ENCODE results near the gene SMYD4. TPM values are rescaled to one million over a fixed set of nuclear protein-coding genes. Genes with fewer than 3 reads are reported as not detected.

SMYD4 gene
- total RNA-seq (2012; rRNA removed), result 7.6 and 9.6 TPM in 2 replicates

DNA sequence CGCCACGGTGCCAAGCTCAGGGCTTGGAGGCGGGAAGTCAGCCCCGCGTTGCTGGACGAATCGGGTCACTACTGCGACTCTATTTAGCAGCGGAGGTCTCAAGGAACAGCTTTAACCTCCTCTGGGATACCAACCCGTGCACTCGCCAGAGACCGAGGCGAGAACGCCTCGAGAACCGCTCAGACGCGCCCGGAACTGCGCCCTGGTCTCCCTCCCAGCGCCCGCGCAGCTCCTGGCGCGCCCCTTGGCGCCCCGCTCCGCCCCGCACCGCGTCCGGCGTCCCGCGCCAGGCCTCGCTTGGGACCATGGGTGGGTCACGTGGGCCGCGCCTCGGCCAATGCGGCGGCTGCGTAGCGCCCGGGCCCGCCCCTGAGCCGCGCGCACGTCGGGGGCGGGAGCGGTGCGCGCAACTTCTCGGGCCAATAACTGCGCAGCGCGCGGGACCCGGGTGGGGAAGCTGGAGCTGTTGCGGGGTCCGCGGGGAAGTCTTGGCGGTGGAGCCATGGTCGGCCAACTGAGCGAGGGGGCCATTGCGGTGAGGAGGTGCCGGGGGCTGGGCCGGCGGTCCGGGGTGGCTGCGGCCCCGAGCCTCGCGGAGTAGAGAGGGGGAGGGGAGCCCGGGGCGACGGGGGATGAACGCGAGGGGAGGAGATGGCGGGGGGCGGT lies at the start of gene SMYD4, which contains the start of gene RPA1:
Gene SMYD4 (minus strand): TSS at position 311 of the 666 bp plus-strand sequence. CDS start 1,908 bp downstream, outside the sequence.
Gene RPA1 (plus strand): TSS at position 414 of the 666 bp plus-strand sequence. CDS start 89 bp downstream, at position 503.
- peaks cover 14% of the 10 kb centered on the region for H3K4me1 ChIP-seq (ENCODE audit: control insufficient read depth, insufficient read depth, low read length)
- peaks cover 6% of the 10 kb centered on the region for H3K36me3 ChIP-seq (ENCODE audit: insufficient read depth, low read length)
- H3K4me3 ChIP-seq (ENCODE audit: low read length), result peak within 1 kb of the TSS; percentile 96
- no peaks in the 10 kb centered on the region for H3K27me3 ChIP-seq (ENCODE audit: control insufficient read depth, insufficient read depth, low read length)
- H3K9ac ChIP-seq (ENCODE audit: low read depth, low read length), result peak within 1 kb of the TSS; percentile 87
- peak within 1 kb of the TSS; percentile 87 for H3K4me2 ChIP-seq (ENCODE audit: low read length)
- H3K9me3 ChIP-seq (replicated peaks; ENCODE audit: low read length), result no peaks in the 10 kb centered on the region

- Histone ChIP-seq H3K4me1 (ENCODE audit: control insufficient read depth, insufficient read depth, low read length) (no peaks in the 10 kb centered on the region), H3K9ac (ENCODE audit: low read depth, low read length) (no peak overlapping the region), H3K9me3 (replicated peaks; ENCODE audit: low read length) (no peaks in the 10 kb centered on the region), H3K4me3 (ENCODE audit: low read length) (no peak overlapping the region), H3K27me3 (ENCODE audit: control insufficient read depth, insufficient read depth, low read length) (no peaks in the 10 kb centered on the region), H3K36me3 (ENCODE audit: insufficient read depth, low read length) (peaks cover 46% of the 10 kb centered on the region), H3K4me2 (ENCODE audit: low read length) (no peak overlapping the region)
Observed at GRCh38 chr17:1878419-1879121, 48.9 kb upstream of the SMYD4 start.

DNA sequence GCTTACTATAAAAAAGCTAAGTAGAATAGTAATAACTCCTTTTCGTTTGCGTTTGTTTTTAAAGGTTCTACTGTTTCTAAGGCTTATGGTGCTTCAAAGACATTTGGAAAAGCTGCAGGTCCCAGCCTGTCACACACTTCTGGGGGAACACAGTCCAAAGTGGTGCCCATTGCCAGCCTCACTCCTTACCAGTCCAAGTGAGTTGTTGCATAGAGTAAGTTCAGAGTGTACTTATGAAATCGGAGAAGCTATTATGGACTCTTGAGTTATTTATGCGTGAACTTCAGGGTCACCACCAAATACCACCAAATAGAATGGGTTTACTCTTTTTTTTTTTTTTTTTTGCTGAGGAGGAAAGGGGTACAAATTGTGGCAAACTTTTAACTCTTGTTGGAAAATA lies 45.9 kb upstream of the SMYD4 start:
- Histone ChIP-seq H3K4me3 (ENCODE audit: low read length) (no peak overlapping the region), H3K4me2 (ENCODE audit: low read length) (no peak overlapping the region), H3K9me3 (replicated peaks; ENCODE audit: low read length) (no peaks in the 10 kb centered on the region), H3K36me3 (ENCODE audit: insufficient read depth, low read length) (peaks cover 57% of the 10 kb centered on the region), H3K27me3 (ENCODE audit: control insufficient read depth, insufficient read depth, low read length) (no peaks in the 10 kb centered on the region), H3K4me1 (ENCODE audit: control insufficient read depth, insufficient read depth, low read length) (no peaks in the 10 kb centered on the region), H3K9ac (ENCODE audit: low read depth, low read length) (no peak overlapping the region)

DNA sequence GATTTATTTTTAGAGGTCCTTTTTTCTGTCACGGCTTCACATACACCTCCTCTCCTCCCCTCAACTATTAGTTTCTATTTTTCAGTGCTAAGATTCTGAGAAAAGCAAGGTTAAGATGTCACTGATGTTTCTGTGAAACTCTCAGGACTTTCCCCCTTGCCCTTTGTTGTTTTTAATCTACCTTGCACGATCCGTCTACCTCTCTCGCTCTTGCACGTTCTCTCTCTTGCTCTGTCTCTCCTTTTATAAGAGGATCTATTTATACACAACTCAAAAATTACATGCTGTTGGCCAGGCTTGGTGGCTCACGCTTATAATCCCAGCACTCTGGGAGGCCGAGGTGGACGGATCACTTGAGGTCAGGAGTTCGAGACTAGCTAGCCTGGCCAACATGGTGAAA lies 43.7 kb upstream of the SMYD4 start:
- Histone ChIP-seq H3K9me3 (replicated peaks; ENCODE audit: low read length) (no peaks in the 10 kb centered on the region), H3K36me3 (ENCODE audit: insufficient read depth, low read length) (peaks cover 38% of the 10 kb centered on the region), H3K4me1 (ENCODE audit: control insufficient read depth, insufficient read depth, low read length) (no peaks in the 10 kb centered on the region), H3K4me3 (ENCODE audit: low read length) (no peak overlapping the region), H3K4me2 (ENCODE audit: low read length) (no peak overlapping the region), H3K27me3 (ENCODE audit: control insufficient read depth, insufficient read depth, low read length) (no peaks in the 10 kb centered on the region), H3K9ac (ENCODE audit: low read depth, low read length) (no peak overlapping the region)

- no peak overlapping the region for H3K4me3 ChIP-seq (ENCODE audit: low read length)
- no peaks in the 10 kb centered on the region for H3K4me1 ChIP-seq (ENCODE audit: control insufficient read depth, insufficient read depth, low read length)
- no peak overlapping the region for H3K9ac ChIP-seq (ENCODE audit: low read depth, low read length)
- no peaks in the 10 kb centered on the region for H3K9me3 ChIP-seq (replicated peaks; ENCODE audit: low read length)
- H3K36me3 ChIP-seq (ENCODE audit: insufficient read depth, low read length), result peaks cover 36% of the 10 kb centered on the region
- H3K27me3 ChIP-seq (ENCODE audit: control insufficient read depth, insufficient read depth, low read length), result no peaks in the 10 kb centered on the region
- H3K4me2 ChIP-seq (ENCODE audit: low read length), result no peak overlapping the region
Observed at GRCh38 chr17:1872976-1873375, 43.3 kb upstream of the SMYD4 start.

GRCh38 chr17:1872254-1872653 lies 42.6 kb upstream of the SMYD4 start:
- Histone ChIP-seq H3K9me3 (replicated peaks; ENCODE audit: low read length) (no peaks in the 10 kb centered on the region), H3K4me3 (ENCODE audit: low read length) (no peak overlapping the region), H3K9ac (ENCODE audit: low read depth, low read length) (no peak overlapping the region), H3K4me1 (ENCODE audit: control insufficient read depth, insufficient read depth, low read length) (no peaks in the 10 kb centered on the region), H3K27me3 (ENCODE audit: control insufficient read depth, insufficient read depth, low read length) (no peaks in the 10 kb centered on the region), H3K4me2 (ENCODE audit: low read length) (no peak overlapping the region), H3K36me3 (ENCODE audit: insufficient read depth, low read length) (peaks cover 35% of the 10 kb centered on the region)

DNA sequence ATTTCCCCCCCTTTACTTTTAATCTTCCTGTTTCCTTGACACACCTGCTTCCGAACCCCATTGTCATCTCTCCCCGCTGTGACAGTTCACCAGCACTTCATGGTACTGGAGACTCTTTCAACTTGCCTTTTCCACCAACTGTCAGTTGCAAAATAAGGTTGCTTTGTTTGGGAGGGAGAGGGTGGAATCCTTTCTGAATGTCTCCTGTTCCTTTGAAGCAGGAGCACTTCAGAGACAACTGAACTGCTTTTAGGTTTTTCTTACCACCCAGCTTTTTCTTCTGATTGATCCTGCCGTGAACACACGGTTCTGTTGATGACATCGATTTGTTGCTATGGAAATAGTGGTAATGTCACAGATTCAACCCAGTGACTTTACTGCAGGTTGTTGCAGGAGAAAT lies 42.1 kb upstream of the SMYD4 start:
- Histone ChIP-seq H3K9me3 (replicated peaks; ENCODE audit: low read length) (no peaks in the 10 kb centered on the region), H3K4me2 (ENCODE audit: low read length) (no peak overlapping the region), H3K36me3 (ENCODE audit: insufficient read depth, low read length) (peaks cover 30% of the 10 kb centered on the region), H3K9ac (ENCODE audit: low read depth, low read length) (no peak overlapping the region), H3K4me1 (ENCODE audit: control insufficient read depth, insufficient read depth, low read length) (no peaks in the 10 kb centered on the region), H3K27me3 (ENCODE audit: control insufficient read depth, insufficient read depth, low read length) (no peaks in the 10 kb centered on the region), H3K4me3 (ENCODE audit: low read length) (no peak overlapping the region)

- Histone ChIP-seq H3K9ac (ENCODE audit: low read depth, low read length) (no peak overlapping the region), H3K4me2 (ENCODE audit: low read length) (no peak overlapping the region), H3K9me3 (replicated peaks; ENCODE audit: low read length) (no peaks in the 10 kb centered on the region), H3K27me3 (ENCODE audit: control insufficient read depth, insufficient read depth, low read length) (no peaks in the 10 kb centered on the region), H3K4me3 (ENCODE audit: low read length) (no peak overlapping the region), H3K4me1 (ENCODE audit: control insufficient read depth, insufficient read depth, low read length) (no peaks in the 10 kb centered on the region), H3K36me3 (ENCODE audit: insufficient read depth, low read length) (peaks cover 24% of the 10 kb centered on the region)
Observed at GRCh38 chr17:1870592-1870991, 40.9 kb upstream of the SMYD4 start.

- no peaks in the 10 kb centered on the region for H3K9me3 ChIP-seq (replicated peaks; ENCODE audit: low read length)
- H3K4me2 ChIP-seq (ENCODE audit: low read length), result no peak overlapping the region
- H3K36me3 ChIP-seq (ENCODE audit: insufficient read depth, low read length), result peaks cover 13% of the 10 kb centered on the region
- no peak overlapping the region for H3K9ac ChIP-seq (ENCODE audit: low read depth, low read length)
- no peaks in the 10 kb centered on the region for H3K4me1 ChIP-seq (ENCODE audit: control insufficient read depth, insufficient read depth, low read length)
- no peak overlapping the region for H3K4me3 ChIP-seq (ENCODE audit: low read length)
- no peaks in the 10 kb centered on the region for H3K27me3 ChIP-seq (ENCODE audit: control insufficient read depth, insufficient read depth, low read length)
Observed at GRCh38 chr17:1868090-1868489, 38.4 kb upstream of the SMYD4 start.

- Histone ChIP-seq H3K9ac (ENCODE audit: low read depth, low read length) (no peak overlapping the region), H3K4me1 (ENCODE audit: control insufficient read depth, insufficient read depth, low read length) (no peaks in the 10 kb centered on the region), H3K36me3 (ENCODE audit: insufficient read depth, low read length) (peaks cover 8% of the 10 kb centered on the region), H3K4me2 (ENCODE audit: low read length) (no peak overlapping the region), H3K4me3 (ENCODE audit: low read length) (no peak overlapping the region), H3K27me3 (ENCODE audit: control insufficient read depth, insufficient read depth, low read length) (no peaks in the 10 kb centered on the region), H3K9me3 (replicated peaks; ENCODE audit: low read length) (no peaks in the 10 kb centered on the region)
Observed at GRCh38 chr17:1867307-1867706, 37.6 kb upstream of the SMYD4 start.

- Histone ChIP-seq H3K36me3 (ENCODE audit: insufficient read depth, low read length) (no peaks in the 10 kb centered on the region), H3K4me1 (ENCODE audit: control insufficient read depth, insufficient read depth, low read length) (no peaks in the 10 kb centered on the region), H3K4me2 (ENCODE audit: low read length) (no peak overlapping the region), H3K9me3 (replicated peaks; ENCODE audit: low read length) (no peaks in the 10 kb centered on the region), H3K9ac (ENCODE audit: low read depth, low read length) (no peak overlapping the region), H3K4me3 (ENCODE audit: low read length) (no peak overlapping the region), H3K27me3 (ENCODE audit: control insufficient read depth, insufficient read depth, low read length) (no peaks in the 10 kb centered on the region)
Observed at GRCh38 chr17:1865252-1866037, 35.7 kb upstream of the SMYD4 start.
